Measurements from ENCODE around the gene AGBL4.

The AGBL4 gene

GRCh38 chr1:48870596-48870995 lies 1153.2 kb downstream of the AGBL4 start:
- no peak overlapping the region for H3K27ac Mint-ChIP-seq
- no peak overlapping the region for H3K4me3 Mint-ChIP-seq
- H3K4me1 Mint-ChIP-seq: no peaks in the 10 kb centered on the region
- no peaks in the 10 kb centered on the region for H3K27me3 Mint-ChIP-seq
- no peaks in the 10 kb centered on the region for H3K36me3 Mint-ChIP-seq
- CTCF ChIA-PET: interaction anchor here (0.9 to 1.4 kb wide), 4 partner anchors 8 to 78 kb away, joined by 3 to 5 read pairs (median 4); no protein-coding TSS in a partner anchor
- no peaks in the 10 kb centered on the region for H3K9me3 Mint-ChIP-seq
- no peak for DNase-seq

GRCh38 chr1:48869116-48869893 lies 1154.4 kb downstream of the AGBL4 start:
- CTCF ChIA-PET: no interaction called here
- Mint-ChIP-seq H3K27me3 (no peaks in the 10 kb centered on the region), H3K9me3 (no peaks in the 10 kb centered on the region), H3K36me3 (no peaks in the 10 kb centered on the region), H3K4me3 (no peak overlapping the region), H3K27ac (no peak overlapping the region), H3K4me1 (no peaks in the 10 kb centered on the region)
- no peak for DNase-seq

GRCh38 chr1:48864913-48865312 lies 1158.8 kb downstream of the AGBL4 start:
- Mint-ChIP-seq H3K9me3 (no peaks in the 10 kb centered on the region), H3K4me1 (no peaks in the 10 kb centered on the region), H3K27me3 (no peaks in the 10 kb centered on the region), H3K36me3 (no peaks in the 10 kb centered on the region), H3K4me3 (no peak overlapping the region), H3K27ac (no peak overlapping the region)
- CTCF ChIA-PET: no interaction called here
- DNase-seq: no peak

- Mint-ChIP-seq H3K27me3 (no peaks in the 10 kb centered on the region), H3K9me3 (no peaks in the 10 kb centered on the region), H3K27ac (no peak overlapping the region), H3K4me1 (no peaks in the 10 kb centered on the region), H3K4me3 (no peak overlapping the region), H3K36me3 (no peaks in the 10 kb centered on the region)
- DNase-seq: no peak
- CTCF ChIA-PET: no interaction called here
These were observed 1164.3 kb downstream of the AGBL4 start for GRCh38 chr1:48859456-48859855.

GRCh38 chr1:48858200-48858920 lies 1165.4 kb downstream of the AGBL4 start:
- CTCF ChIA-PET: no interaction called here
- Mint-ChIP-seq H3K4me1 (no peaks in the 10 kb centered on the region), H3K27ac (no peak overlapping the region), H3K4me3 (no peak overlapping the region), H3K27me3 (no peaks in the 10 kb centered on the region), H3K36me3 (no peaks in the 10 kb centered on the region), H3K9me3 (no peaks in the 10 kb centered on the region)
- DNase-seq: no peak

GRCh38 chr1:48853006-48853405 lies 1170.7 kb downstream of the AGBL4 start:
- Mint-ChIP-seq H3K4me3 (no peak overlapping the region), H3K36me3 (no peaks in the 10 kb centered on the region), H3K27me3 (no peaks in the 10 kb centered on the region), H3K4me1 (no peaks in the 10 kb centered on the region), H3K9me3 (no peaks in the 10 kb centered on the region), H3K27ac (no peak overlapping the region)
- CTCF ChIA-PET: no interaction called here
- DNase-seq: no peak

GRCh38 chr1:48851638-48852037 lies 1172.1 kb downstream of the AGBL4 start:
- CTCF ChIA-PET: no interaction called here
- Mint-ChIP-seq H3K9me3 (no peaks in the 10 kb centered on the region), H3K36me3 (no peaks in the 10 kb centered on the region), H3K4me1 (no peaks in the 10 kb centered on the region), H3K27me3 (no peaks in the 10 kb centered on the region), H3K4me3 (no peak overlapping the region), H3K27ac (no peak overlapping the region)
- no peak for DNase-seq

GRCh38 chr1:48848035-48848434 lies 1175.7 kb downstream of the AGBL4 start:
- H3K27ac Mint-ChIP-seq: no peak overlapping the region
- no peaks in the 10 kb centered on the region for H3K9me3 Mint-ChIP-seq
- no peaks in the 10 kb centered on the region for H3K36me3 Mint-ChIP-seq
- no peak for DNase-seq
- no peak overlapping the region for H3K4me3 Mint-ChIP-seq
- CTCF ChIA-PET: no interaction called here
- H3K27me3 Mint-ChIP-seq: no peaks in the 10 kb centered on the region
- no peaks in the 10 kb centered on the region for H3K4me1 Mint-ChIP-seq

GRCh38 chr1:48846441-48846840 lies 1177.3 kb downstream of the AGBL4 start:
- no peaks in the 10 kb centered on the region for H3K36me3 Mint-ChIP-seq
- H3K4me3 Mint-ChIP-seq: no peak overlapping the region
- DNase-seq: no peak
- no peak overlapping the region for H3K27ac Mint-ChIP-seq
- H3K27me3 Mint-ChIP-seq: no peaks in the 10 kb centered on the region
- CTCF ChIA-PET: no interaction called here
- no peaks in the 10 kb centered on the region for H3K4me1 Mint-ChIP-seq
- H3K9me3 Mint-ChIP-seq: no peaks in the 10 kb centered on the region

GRCh38 chr1:48844187-48844586 lies 1179.6 kb downstream of the AGBL4 start:
- no peaks in the 10 kb centered on the region for H3K9me3 Mint-ChIP-seq
- H3K27me3 Mint-ChIP-seq: no peaks in the 10 kb centered on the region
- no peak overlapping the region for H3K4me3 Mint-ChIP-seq
- H3K4me1 Mint-ChIP-seq: no peaks in the 10 kb centered on the region
- no peaks in the 10 kb centered on the region for H3K36me3 Mint-ChIP-seq
- CTCF ChIA-PET: no interaction called here
- DNase-seq: no peak
- H3K27ac Mint-ChIP-seq: no peak overlapping the region

- H3K27me3 Mint-ChIP-seq: no peaks in the 10 kb centered on the region
- no peaks in the 10 kb centered on the region for H3K36me3 Mint-ChIP-seq
- H3K9me3 Mint-ChIP-seq: no peaks in the 10 kb centered on the region
- DNase-seq: no peak
- no peak overlapping the region for H3K27ac Mint-ChIP-seq
- CTCF ChIA-PET: no interaction called here
- no peak overlapping the region for H3K4me3 Mint-ChIP-seq
- H3K4me1 Mint-ChIP-seq: no peaks in the 10 kb centered on the region
These were observed 1181.8 kb downstream of the AGBL4 start for GRCh38 chr1:48841966-48842365.

GRCh38 chr1:48841461-48841860 lies 1182.3 kb downstream of the AGBL4 start:
- Mint-ChIP-seq H3K4me1 (no peaks in the 10 kb centered on the region), H3K27ac (no peak overlapping the region), H3K36me3 (no peaks in the 10 kb centered on the region), H3K9me3 (no peaks in the 10 kb centered on the region), H3K27me3 (no peaks in the 10 kb centered on the region), H3K4me3 (no peak overlapping the region)
- no peak for DNase-seq
- CTCF ChIA-PET: no interaction called here

GRCh38 chr1:48831120-48831978 lies 1192.4 kb downstream of the AGBL4 start:
- H3K4me1 Mint-ChIP-seq: no peaks in the 10 kb centered on the region
- no peak overlapping the region for H3K27ac Mint-ChIP-seq
- CTCF ChIA-PET: no interaction called here
- no peak for DNase-seq
- no peaks in the 10 kb centered on the region for H3K36me3 Mint-ChIP-seq
- no peak overlapping the region for H3K4me3 Mint-ChIP-seq
- no peaks in the 10 kb centered on the region for H3K9me3 Mint-ChIP-seq
- H3K27me3 Mint-ChIP-seq: peaks cover 4% of the 10 kb centered on the region

GRCh38 chr1:48830715-48831114 lies 1193.0 kb downstream of the AGBL4 start:
- DNase-seq: no peak
- no peaks in the 10 kb centered on the region for H3K4me1 Mint-ChIP-seq
- H3K27ac Mint-ChIP-seq: no peak overlapping the region
- H3K27me3 Mint-ChIP-seq: peaks cover 4% of the 10 kb centered on the region
- no peaks in the 10 kb centered on the region for H3K36me3 Mint-ChIP-seq
- H3K9me3 Mint-ChIP-seq: no peaks in the 10 kb centered on the region
- CTCF ChIA-PET: no interaction called here
- no peak overlapping the region for H3K4me3 Mint-ChIP-seq
